Activated CD8-positive, alpha-beta T cell treated with anti-CD3 and anti-CD28 coated beads for 36 hours (primary cell): Measurements from ENCODE around the gene MARF1. TPM values are rescaled to one million over a fixed set of nuclear protein-coding genes. Genes with fewer than 3 reads are reported as not detected.
A peak's percentile ranks its signal among the peaks of the same experiment; 100 is the strongest.

ENCODE experiments used
- ATAC-seq: fragments of 200-7000 bp; cut with Tn5 transposase; one replicate; pipeline ENCODE4 v1.10.0; 2021; ENCODE audit warnings: mild to moderate bottlenecking, moderate library complexity
- CTCF ChIA-PET: fragments of 350-600 bp; sonication (Branson Sonifier 250); formaldehyde crosslinking; loops from one replicate; lab custom pipeline; 2021; ENCODE audit warnings: antibody characterized with exemption; lab: Charles Lee
- POLR2A ChIA-PET: fragments of 350-600 bp; sonication (Branson Sonifier 250); formaldehyde crosslinking; loops from one replicate; lab custom pipeline; 2021; ENCODE audit warnings: antibody characterized with exemption; lab: Charles Lee
- DNase-seq: peaks from one replicate; pipeline ENCODE4 v3.0.0-alpha.2; 2020
- H3K27ac Mint-ChIP-seq: one replicate; pipeline ENCODE4 v1.8.0; 2021; ENCODE audit warnings: mild to moderate bottlenecking, mixed read lengths
- H3K27me3 Mint-ChIP-seq: one replicate; pipeline ENCODE4 v1.8.0; 2021; ENCODE audit warnings: mixed read lengths
- H3K36me3 Mint-ChIP-seq: one replicate; pipeline ENCODE4 v1.8.0; 2021; ENCODE audit warnings: low read depth, mixed read lengths
- H3K4me1 Mint-ChIP-seq: one replicate; pipeline ENCODE4 v1.8.0; 2021; ENCODE audit warnings: low read depth, mixed read lengths
- H3K4me3 Mint-ChIP-seq: one replicate; pipeline ENCODE4 v1.8.0; 2021; ENCODE audit warnings: mild to moderate bottlenecking, moderate library complexity, mixed read lengths
- H3K9me3 Mint-ChIP-seq: one replicate; pipeline ENCODE4 v1.8.0; 2021; ENCODE audit warnings: mixed read lengths
- CTCF ChIP-seq: fragments of 200-600 bp; IDR thresholded peaks from one replicate; pipeline ENCODE4 v1.8.0; 2022; ENCODE audit warnings: antibody characterized with exemption, mild to moderate bottlenecking
- intact Hi-C: fragments of 100-400 bp; cut with micrococcal nuclease; formaldehyde crosslinking; loops from one replicate; pipeline ENCODE4 v1.10.0; 2022
- total RNA-seq, 2 experiments: library from RNA; stranded (reverse); gene quantifications; one replicate each; pipeline ENCODE4 v1.2.3, GENCODE V29; 2021

The MARF1 gene
- total RNA-seq, 2 experiments from 2014 or later: 55.7 to 56.0 TPM

GRCh38 chr16:15644267-15644961 lies 1.5 kb upstream of the MARF1 start:
- Mint-ChIP-seq H3K36me3 (peaks cover 8% of the 10 kb centered on the region), H3K27me3 (no peaks in the 10 kb centered on the region), H3K9me3 (no peaks in the 10 kb centered on the region), H3K4me3 (peak overlapping the region; percentile 92), H3K27ac (peak overlapping the region; percentile 98), H3K4me1 (peaks cover 34% of the 10 kb centered on the region)
- POLR2A ChIA-PET: interaction anchor here (0.6 to 2.5 kb wide), 11 partner anchors 8 to 1009 kb away, joined by 3 to 7 read pairs (median 4); no protein-coding TSS in a partner anchor
- ATAC-seq (no peak), DNase-seq (no peak)
- intact Hi-C loops: loop anchor here (5.0 kb wide), 1 partner anchor 52 kb away; no protein-coding TSS in a partner anchor
- CTCF ChIA-PET: interaction anchor here (0.7 to 2.2 kb wide), 5 partner anchors 8 to 217 kb away, joined by 3 to 8 read pairs (median 5); no protein-coding TSS in a partner anchor
- TF ChIP-seq CTCF: no peak

- Mint-ChIP-seq H3K4me3 (peak overlapping the region; percentile 92), H3K4me1 (peaks cover 38% of the 10 kb centered on the region), H3K9me3 (no peaks in the 10 kb centered on the region), H3K27ac (peak overlapping the region; percentile 98), H3K27me3 (no peaks in the 10 kb centered on the region), H3K36me3 (peaks cover 11% of the 10 kb centered on the region)
- ChIA-PET POLR2A (interaction anchor here (0.6 to 2.5 kb wide), 11 partner anchors 9 to 1009 kb away, joined by 3 to 7 read pairs (median 4); no protein-coding TSS in a partner anchor), CTCF (interaction anchor here (0.7 to 2.2 kb wide), 8 partner anchors 8 to 216 kb away, joined by 3 to 8 read pairs (median 4); no protein-coding TSS in a partner anchor)
- DNase-seq (no peak), ATAC-seq (no peak)
- intact Hi-C loops: loop anchor here (5.0 kb wide), 1 partner anchor 52 kb away; no protein-coding TSS in a partner anchor
- peak; percentile 20 for TF ChIP-seq CTCF
Measured at GRCh38 chr16:15643946-15644250, 944 bp upstream of the MARF1 start.

- TF ChIP-seq CTCF: peak; percentile 57
- Mint-ChIP-seq H3K4me3 (peak overlapping the region; percentile 92), H3K4me1 (peaks cover 50% of the 10 kb centered on the region), H3K36me3 (peaks cover 23% of the 10 kb centered on the region), H3K9me3 (no peaks in the 10 kb centered on the region), H3K27me3 (no peaks in the 10 kb centered on the region), H3K27ac (peak overlapping the region; percentile 98)
- peak; percentile 93 for DNase-seq
- ATAC-seq: peak; percentile 74
- ChIA-PET CTCF (interaction anchor here (1.0 to 3.1 kb wide), 9 partner anchors 8 to 215 kb away, joined by 3 to 11 read pairs (median 5); no protein-coding TSS in a partner anchor), POLR2A (interaction anchor here (1.0 to 2.5 kb wide), 7 partner anchors 8 to 66 kb away, joined by 3 to 7 read pairs (median 5); partner anchors contain the start of gene NDE1)
- intact Hi-C loops: loop anchor here (5.0 kb wide), 1 partner anchor 50 kb away; no protein-coding TSS in a partner anchor
Measured at GRCh38 chr16:15642557-15643047, 352 bp downstream of the MARF1 start.

GRCh38 chr16:15641753-15642556 lies 999 bp downstream of the MARF1 start:
- intact Hi-C loops: loop anchor here (5.0 kb wide), 1 partner anchor 50 kb away; no protein-coding TSS in a partner anchor
- CTCF ChIA-PET: interaction anchor here (0.6 to 3.1 kb wide), 6 partner anchors 23 to 362 kb away, joined by 3 to 11 read pairs (median 4); no protein-coding TSS in a partner anchor
- no peaks in the 10 kb centered on the region for H3K27me3 Mint-ChIP-seq
- no peak for ATAC-seq
- peaks cover 29% of the 10 kb centered on the region for H3K36me3 Mint-ChIP-seq
- peak overlapping the region; percentile 98 for H3K27ac Mint-ChIP-seq
- H3K4me3 Mint-ChIP-seq: peak overlapping the region; percentile 92
- no peaks in the 10 kb centered on the region for H3K9me3 Mint-ChIP-seq
- no peak for TF ChIP-seq CTCF
- peaks cover 55% of the 10 kb centered on the region for H3K4me1 Mint-ChIP-seq
- no peak for DNase-seq
- POLR2A ChIA-PET: interaction anchor here (1.2 to 2.5 kb wide), 7 partner anchors 9 to 67 kb away, joined by 3 to 7 read pairs (median 5); partner anchors contain the start of gene NDE1
